ENCODE measurements around the gene WDR37. TPM values are rescaled to one million over a fixed set of nuclear protein-coding genes. Genes with fewer than 3 reads are reported as not detected.

Gene WDR37
- total and polyA plus RNA-seq, 4 donors: 6.6 to 23.5 (median 13.6) TPM

DNA sequence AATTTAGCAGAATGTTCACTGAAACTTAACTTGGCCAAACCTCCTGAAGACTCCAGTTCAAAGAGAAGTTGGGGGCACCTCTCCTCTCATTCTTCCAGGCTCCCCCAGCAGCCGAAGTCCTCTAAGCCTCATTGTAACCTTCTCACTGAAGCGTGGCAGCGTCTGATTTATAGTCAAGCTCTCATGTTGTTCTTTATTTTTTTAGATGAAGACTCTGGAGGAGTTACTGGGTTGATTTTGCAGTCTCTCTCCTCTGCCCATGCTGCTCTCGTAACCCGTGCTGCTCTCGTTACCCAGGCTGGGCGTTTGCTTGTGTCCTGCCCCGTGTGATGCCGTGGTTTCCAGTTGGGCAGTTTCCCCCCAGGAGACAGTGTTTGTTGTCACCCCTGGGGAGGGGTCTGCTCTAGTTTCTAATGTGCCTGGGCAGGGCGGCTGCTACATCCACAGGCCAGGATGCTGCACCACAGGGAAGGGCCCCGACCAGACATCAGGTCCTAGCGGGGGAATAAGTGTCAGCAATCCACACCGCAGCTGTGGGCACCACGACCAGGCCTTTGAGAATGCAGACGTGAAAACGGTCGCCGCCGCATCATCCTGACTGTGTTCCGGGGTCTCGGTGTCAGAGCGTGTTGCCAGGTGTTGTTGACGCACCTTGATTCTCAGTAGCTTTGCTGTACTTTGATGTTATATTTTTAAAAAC, 65.2 kb downstream of the WDR37 start:
- no peaks in the 10 kb centered on the region for H3K27me3 ChIP-seq (ENCODE audit: control insufficient read depth in 3 of 3, insufficient read depth in 3 of 3, low read length in 2 of 3)
- WGBS, 2 donors: 95 to 96% methylated on average over 23 of the region's 23 CpGs
- TF ChIP-seq, protein P1, sequence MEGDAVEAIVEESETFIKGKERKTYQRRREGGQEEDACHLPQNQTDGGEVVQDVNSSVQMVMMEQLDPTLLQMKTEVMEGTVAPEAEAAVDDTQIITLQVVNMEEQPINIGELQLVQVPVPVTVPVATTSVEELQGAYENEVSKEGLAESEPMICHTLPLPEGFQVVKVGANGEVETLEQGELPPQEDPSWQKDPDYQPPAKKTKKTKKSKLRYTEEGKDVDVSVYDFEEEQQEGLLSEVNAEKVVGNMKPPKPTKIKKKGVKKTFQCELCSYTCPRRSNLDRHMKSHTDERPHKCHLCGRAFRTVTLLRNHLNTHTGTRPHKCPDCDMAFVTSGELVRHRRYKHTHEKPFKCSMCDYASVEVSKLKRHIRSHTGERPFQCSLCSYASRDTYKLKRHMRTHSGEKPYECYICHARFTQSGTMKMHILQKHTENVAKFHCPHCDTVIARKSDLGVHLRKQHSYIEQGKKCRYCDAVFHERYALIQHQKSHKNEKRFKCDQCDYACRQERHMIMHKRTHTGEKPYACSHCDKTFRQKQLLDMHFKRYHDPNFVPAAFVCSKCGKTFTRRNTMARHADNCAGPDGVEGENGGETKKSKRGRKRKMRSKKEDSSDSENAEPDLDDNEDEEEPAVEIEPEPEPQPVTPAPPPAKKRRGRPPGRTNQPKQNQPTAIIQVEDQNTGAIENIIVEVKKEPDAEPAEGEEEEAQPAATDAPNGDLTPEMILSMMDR (IDR thresholded peaks at IDR 0.05; ENCODE audit: control extremely low read depth, extremely low read depth): no peak
- H3K9me3 ChIP-seq (ENCODE audit: control insufficient read depth in 4 of 4, insufficient read depth in 3 of 4, low read length in 3 of 4): no peaks in the 10 kb centered on the region
- H3K27ac ChIP-seq (ENCODE audit: low read depth in 1 of 2, low read length in 1 of 2): no peak overlapping the region
- H3K4me3 ChIP-seq: no peak overlapping the region
- H3K4me1 ChIP-seq (ENCODE audit: control insufficient read depth in 5 of 5, insufficient read depth in 5 of 5, low read length in 5 of 5): peaks cover 0 to 2% (median 0%) of the 10 kb centered on the region in 5 donors
- ATAC-seq (ENCODE audit: insufficient read depth, low FRiP score) (no peak), DNase-seq (no peak)
- H3K36me3 ChIP-seq (ENCODE audit: control insufficient read depth in 4 of 4, insufficient read depth in 4 of 4, low read length in 4 of 4): peaks cover 24 to 63% (median 39%) of the 10 kb centered on the region in 4 donors
- H3K9ac ChIP-seq (ENCODE audit: insufficient read depth in 1 of 2, low read length in 2 of 2): no peak overlapping the region

DNA sequence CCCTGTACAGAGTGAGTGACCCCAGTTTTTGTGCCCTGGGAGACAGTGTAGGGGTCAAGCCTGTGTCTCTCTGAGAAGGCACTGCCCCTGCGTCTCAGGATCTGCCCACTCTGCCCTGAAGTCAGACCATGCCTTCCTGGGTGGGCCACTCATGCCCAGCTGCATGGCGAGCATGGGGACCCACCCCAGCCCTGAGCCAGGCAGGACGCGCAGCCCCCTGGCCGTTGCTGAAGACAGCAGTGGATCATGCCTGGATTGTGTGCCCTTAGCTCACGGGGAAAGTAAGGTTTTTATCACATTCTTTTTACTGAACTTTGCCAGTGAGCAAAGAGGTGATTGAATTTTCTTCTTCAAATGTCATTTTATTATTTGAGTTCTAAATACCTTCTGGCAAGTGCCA, 66.2 kb downstream of the WDR37 start:
- peaks cover 25 to 59% (median 38%) of the 10 kb centered on the region in 4 donors for H3K36me3 ChIP-seq (ENCODE audit: control insufficient read depth in 4 of 4, insufficient read depth in 4 of 4, low read length in 4 of 4)
- H3K27ac ChIP-seq (ENCODE audit: low read depth in 1 of 2, low read length in 1 of 2): no peak overlapping the region
- DNase-seq (no peak), ATAC-seq (ENCODE audit: insufficient read depth, low FRiP score) (no peak)
- H3K4me1 ChIP-seq (ENCODE audit: control insufficient read depth in 5 of 5, insufficient read depth in 5 of 5, low read length in 5 of 5): peaks cover 0 to 2% (median 0%) of the 10 kb centered on the region in 5 donors
- no peaks in the 10 kb centered on the region for H3K27me3 ChIP-seq (ENCODE audit: control insufficient read depth in 3 of 3, insufficient read depth in 3 of 3, low read length in 2 of 3)
- TF ChIP-seq, protein P1 (IDR thresholded peaks at IDR 0.05; ENCODE audit: control extremely low read depth, extremely low read depth): no peak
- 79 to 86% methylated on average over 6 of the region's 6 CpGs for WGBS, 2 donors
- H3K9ac ChIP-seq (ENCODE audit: insufficient read depth in 1 of 2, low read length in 2 of 2): no peak overlapping the region
- H3K4me3 ChIP-seq: no peak overlapping the region
- H3K9me3 ChIP-seq (ENCODE audit: control insufficient read depth in 4 of 4, insufficient read depth in 3 of 4, low read length in 3 of 4): no peaks in the 10 kb centered on the region

DNA sequence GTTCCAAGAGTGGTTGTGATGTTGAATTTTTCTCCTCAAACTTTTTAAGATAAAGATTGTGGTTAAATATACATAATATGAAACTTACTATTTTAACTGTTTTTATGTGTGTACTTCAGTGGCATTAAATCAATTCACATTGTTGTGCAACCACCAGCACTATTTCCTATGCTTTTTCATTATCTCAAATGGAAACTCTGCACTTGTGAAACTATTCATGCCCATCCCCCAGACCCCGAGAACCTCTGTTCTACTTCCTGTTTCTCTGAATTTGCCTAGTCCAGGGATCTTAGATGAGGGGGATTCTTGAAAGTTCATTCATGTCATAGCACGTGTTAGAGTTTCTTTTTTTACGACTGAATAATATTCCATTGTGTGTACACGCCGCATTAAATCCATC, 67.0 kb downstream of the WDR37 start:
- 74 to 86% methylated on average over 5 of the region's 5 CpGs for WGBS, 2 donors

More for the DNA sequence above, 67.0 kb downstream of the WDR37 start:
- H3K4me3 ChIP-seq: no peak overlapping the region
- H3K36me3 ChIP-seq (ENCODE audit: control insufficient read depth in 4 of 4, insufficient read depth in 4 of 4, low read length in 4 of 4): peaks cover 25 to 56% (median 38%) of the 10 kb centered on the region in 4 donors
- no peak for ATAC-seq (ENCODE audit: insufficient read depth, low FRiP score)
- peaks cover 0 to 2% (median 0%) of the 10 kb centered on the region in 5 donors for H3K4me1 ChIP-seq (ENCODE audit: control insufficient read depth in 5 of 5, insufficient read depth in 5 of 5, low read length in 5 of 5)
- no peaks in the 10 kb centered on the region for H3K27me3 ChIP-seq (ENCODE audit: control insufficient read depth in 3 of 3, insufficient read depth in 3 of 3, low read length in 2 of 3)
- no peak overlapping the region for H3K9ac ChIP-seq (ENCODE audit: insufficient read depth in 1 of 2, low read length in 2 of 2)
- TF ChIP-seq, protein P1 (IDR thresholded peaks at IDR 0.05; ENCODE audit: control extremely low read depth, extremely low read depth): no peak
- H3K9me3 ChIP-seq (ENCODE audit: control insufficient read depth in 4 of 4, insufficient read depth in 3 of 4, low read length in 3 of 4): no peaks in the 10 kb centered on the region
- peak in 1 of 3 donors; percentile 24 for DNase-seq
- H3K27ac ChIP-seq (ENCODE audit: low read depth in 1 of 2, low read length in 1 of 2): no peak overlapping the region

Data from lung (tissue), 12 donors.